Breast epithelium (tissue), 3 donors: ENCODE results near the gene TSHZ1.
"Not testable (repeated sequence)": the region's sequence is repeated elsewhere in the genome, so short reads cannot be mapped to it uniquely, and the experiment has no call there.

Source experiments
- POLR2AphosphoS5 ChIP-seq, 3 donors: sonication (generic); formaldehyde crosslinking; IDR thresholded peaks; one replicate each; pipeline ENCODE4 v1.6.1; 2017; ENCODE audit warnings: antibody characterized with exemption in 3 of 3
- TF ChIP-seq, protein P1 (sequence below), 3 donors: fragments of 450-650 bp; IDR thresholded peaks; one replicate each; pipeline ENCODE4 v1.5.1; 2016 to 2017; ENCODE audit warnings: antibody characterized with exemption in 3 of 3, mild to moderate bottlenecking in 3 of 3, moderate library complexity in 3 of 3

DNA sequence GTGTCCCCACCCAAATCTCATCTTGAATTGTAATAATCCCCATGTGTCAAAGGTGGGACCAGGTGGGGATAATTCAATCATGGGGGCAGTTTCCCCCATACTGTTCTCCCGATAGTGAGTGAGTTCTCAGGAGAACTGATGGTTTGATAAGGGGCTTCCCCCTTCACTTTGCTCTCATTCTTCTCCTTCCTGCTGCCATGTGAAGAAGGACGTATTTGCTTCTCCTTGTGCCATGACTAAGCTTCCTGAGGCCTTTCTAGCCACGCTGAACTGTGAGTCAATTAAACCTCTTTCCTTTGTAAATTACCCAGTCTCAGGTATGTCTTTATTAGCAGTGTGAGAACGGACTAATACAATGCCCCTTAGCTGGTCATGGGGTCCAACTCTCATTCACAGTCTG, 22.9 kb upstream of the TSHZ1 start:
- TF ChIP-seq, protein P1, sequence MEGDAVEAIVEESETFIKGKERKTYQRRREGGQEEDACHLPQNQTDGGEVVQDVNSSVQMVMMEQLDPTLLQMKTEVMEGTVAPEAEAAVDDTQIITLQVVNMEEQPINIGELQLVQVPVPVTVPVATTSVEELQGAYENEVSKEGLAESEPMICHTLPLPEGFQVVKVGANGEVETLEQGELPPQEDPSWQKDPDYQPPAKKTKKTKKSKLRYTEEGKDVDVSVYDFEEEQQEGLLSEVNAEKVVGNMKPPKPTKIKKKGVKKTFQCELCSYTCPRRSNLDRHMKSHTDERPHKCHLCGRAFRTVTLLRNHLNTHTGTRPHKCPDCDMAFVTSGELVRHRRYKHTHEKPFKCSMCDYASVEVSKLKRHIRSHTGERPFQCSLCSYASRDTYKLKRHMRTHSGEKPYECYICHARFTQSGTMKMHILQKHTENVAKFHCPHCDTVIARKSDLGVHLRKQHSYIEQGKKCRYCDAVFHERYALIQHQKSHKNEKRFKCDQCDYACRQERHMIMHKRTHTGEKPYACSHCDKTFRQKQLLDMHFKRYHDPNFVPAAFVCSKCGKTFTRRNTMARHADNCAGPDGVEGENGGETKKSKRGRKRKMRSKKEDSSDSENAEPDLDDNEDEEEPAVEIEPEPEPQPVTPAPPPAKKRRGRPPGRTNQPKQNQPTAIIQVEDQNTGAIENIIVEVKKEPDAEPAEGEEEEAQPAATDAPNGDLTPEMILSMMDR (IDR thresholded peaks at IDR 0.05) = not testable (repeated sequence)
- TF ChIP-seq POLR2AphosphoS5 (IDR thresholded peaks at IDR 0.05) = not testable (repeated sequence)
